Ramos (cell line): ENCODE results near the gene PFDN4.
"Not testable (repeated sequence)": the region's sequence is repeated elsewhere in the genome, so short reads cannot be mapped to it uniquely, and the experiment has no call there.

Experiments
- in situ Hi-C: fragments of 300-500 bp; cut with MboI; formaldehyde crosslinking; loops from one replicate; pipeline ENCODE4 v1.14.3; 2022; ENCODE audit warnings: low sequenced_read_pairs; ENCODE audit not compliant: unreplicated experiment

PFDN4 gene

DNA sequence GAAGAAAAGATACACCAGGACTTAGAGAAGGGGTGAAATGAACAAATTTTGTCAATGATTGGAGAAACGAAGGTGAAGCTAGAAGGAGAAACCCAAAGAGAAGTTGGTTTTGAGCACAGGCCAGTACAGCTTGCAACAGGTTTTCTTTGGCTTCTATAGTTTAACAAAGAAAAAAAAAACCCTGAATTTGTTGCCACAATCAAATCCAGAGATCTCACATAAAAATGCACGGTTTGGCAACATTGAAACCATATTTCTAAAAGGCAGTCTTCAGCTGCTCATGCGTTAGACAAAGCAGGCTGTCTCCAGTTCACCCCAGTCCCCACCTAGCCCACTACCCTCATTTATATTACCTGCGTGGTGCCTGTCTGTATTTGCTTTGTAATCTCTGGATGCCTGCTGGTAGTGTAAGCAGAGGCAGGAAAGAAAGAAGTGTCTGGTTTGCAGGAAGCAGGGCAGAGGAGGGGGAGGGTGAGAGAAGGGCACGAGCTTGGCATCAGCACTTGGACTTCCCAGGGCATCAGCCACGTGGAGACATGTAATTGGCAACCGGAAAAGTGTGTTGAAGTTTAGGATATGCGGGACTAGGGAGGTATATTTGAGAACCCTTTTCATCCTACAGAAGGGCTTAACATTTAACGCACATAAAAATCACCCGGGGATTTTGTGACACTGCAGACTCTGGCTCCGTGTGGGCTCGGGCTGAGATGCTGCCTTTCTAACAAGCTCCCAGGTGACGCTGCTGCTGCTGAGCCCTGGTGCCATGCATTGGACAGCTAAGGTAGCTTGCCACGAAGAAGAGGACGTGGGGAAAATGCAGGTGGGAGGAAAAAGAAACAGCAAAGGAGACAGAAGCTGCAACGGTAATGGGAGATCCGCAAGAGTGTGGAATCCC is 14.4 kb downstream of the PFDN4 start:
- in situ Hi-C loops, result no loop called here

DNA sequence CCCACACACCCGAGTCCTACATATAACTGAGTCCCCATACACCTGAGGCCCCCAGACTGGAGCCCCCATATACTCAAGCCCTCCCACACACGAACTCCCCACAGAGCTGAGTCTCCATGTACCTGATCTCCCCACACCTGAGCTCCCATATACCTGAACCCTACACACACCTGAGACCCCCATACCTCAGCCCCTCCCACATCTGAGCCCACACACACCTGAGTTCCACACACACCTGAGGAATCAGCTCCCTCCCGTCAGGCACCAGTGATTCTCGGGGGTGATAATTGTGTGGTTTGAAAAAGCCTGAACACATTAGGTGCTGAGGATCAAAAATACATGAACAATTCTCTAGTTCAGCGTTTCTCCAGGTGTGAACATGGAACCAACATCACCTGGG is 15.4 kb downstream of the PFDN4 start:
- in situ Hi-C loops, result no loop called here

DNA sequence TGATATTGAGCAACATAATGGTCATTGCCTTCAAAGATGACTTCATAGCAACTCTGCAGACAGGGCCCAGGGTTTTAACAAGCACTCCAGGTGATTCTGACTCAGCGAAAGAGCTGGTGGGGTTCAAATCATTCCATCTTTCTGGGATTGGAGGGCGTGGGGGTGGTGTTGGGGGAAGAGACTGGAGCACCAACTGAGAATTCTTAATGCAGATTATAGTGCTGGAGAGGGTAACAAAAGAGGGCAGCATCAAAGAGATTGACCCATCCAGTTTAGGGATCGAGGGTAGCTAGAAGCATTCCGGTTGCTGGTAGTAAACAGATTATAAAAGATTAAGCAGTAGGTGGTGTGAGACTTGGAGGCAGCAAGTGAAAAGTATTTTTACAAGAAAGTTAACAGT is 15.9 kb downstream of the PFDN4 start:
- in situ Hi-C loops, result no loop called here

DNA sequence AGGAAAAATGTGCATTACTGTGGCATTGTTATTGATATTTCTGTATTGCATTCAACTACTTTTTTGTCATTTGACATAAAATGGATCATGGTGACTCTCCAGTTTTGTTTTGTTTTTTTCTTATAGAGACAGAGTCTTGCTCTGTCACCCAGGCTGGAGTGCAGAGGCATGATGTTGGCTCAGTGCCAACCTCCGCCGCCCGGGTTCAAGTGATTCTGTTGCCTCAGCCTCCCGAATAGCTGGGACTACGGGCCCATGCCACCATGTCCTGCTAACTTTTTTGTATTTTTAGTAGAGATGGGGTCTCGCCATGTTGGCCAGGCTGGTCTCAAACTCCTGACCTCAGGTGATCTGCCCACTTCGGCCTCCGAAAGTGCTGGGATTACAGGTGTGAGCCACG is 16.8 kb downstream of the PFDN4 start:
- in situ Hi-C loops, result not testable (repeated sequence)

DNA sequence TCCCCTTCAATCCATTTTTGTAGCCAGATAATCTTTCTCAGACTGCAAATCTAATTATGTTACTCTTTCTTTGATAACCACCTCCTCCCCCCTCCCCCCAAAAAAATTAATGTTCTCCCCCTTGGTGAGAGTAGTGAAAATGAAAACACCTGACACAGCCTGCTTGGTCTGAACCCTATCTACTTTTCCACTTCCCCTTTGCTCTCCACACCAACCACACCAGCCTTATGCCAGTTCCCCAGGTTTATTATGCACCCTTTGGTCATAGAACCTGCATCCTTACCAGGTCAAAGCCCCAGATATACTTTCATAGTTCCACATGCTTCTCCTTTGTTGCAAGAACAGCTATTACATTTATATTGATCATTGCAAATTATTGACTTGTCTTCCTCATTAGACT is 19.4 kb downstream of the PFDN4 start:
- in situ Hi-C loops, result no loop called here

DNA sequence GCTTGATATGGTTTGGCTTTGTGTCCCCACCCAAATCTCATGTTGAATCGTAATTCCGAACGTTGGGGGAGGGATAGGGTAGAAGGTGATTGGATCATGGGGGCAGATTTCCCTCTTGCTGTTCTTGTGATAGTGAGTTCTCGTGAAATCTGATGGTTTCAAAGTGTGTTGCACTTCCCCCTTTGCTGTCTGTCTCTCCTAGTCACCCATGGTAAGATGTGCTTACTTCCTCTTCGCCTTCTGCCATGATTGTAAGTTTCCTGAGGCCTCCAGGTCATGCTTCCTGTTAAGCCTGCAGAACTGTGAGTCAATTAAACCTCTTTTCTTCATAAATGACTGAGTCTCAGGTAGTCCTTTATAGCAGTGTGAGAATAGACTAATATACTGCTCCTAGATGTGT is 19.9 kb downstream of the PFDN4 start:
- in situ Hi-C loops, result no loop called here

DNA sequence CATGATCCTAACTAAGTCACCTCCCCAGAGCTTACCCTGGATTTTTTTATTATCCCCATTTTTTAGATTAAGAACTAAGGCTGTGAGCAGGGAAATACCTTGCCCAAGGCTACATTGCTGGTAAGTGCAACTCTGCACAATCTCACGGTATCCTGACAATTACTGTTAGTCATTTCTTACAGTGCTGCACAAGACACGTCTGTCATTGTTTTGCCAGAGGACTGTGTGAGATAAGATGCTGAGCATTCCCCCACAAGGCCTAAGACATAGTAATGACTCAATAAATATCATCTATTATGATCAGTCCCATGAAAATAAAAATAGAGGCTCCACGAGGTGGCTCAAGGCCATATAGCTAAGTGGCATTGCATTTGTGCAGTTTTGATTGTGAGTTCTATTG is 21.0 kb downstream of the PFDN4 start:
- in situ Hi-C loops, result no loop called here

DNA sequence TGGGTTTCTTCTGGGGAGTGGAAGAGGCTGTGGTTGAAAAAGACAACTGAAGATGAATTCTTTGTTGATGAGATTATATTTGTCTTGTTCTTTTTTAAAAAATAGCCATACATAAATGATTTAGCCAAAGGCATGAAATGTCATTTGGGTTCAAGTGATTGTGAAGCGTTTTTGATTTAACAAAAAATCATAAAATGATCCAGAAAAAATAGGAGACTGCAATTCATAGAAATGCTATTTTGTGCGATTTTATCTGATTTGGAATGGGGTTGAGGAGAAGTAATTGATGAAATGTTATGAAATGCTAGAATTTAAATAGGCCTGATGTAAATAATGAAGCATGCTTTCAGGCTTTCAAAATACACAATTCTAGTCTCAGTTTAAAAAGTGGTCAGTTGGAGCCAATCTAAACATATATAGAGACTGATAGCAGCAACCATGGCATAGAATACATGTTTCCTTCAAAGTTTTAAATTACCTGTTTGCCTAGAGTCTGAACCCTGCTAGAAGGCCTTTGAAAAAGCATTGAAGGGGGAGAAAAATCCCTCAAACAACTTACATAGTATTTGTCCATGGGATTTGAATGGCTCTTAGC is 21.8 kb downstream of the PFDN4 start:
- in situ Hi-C loops, result no loop called here

DNA sequence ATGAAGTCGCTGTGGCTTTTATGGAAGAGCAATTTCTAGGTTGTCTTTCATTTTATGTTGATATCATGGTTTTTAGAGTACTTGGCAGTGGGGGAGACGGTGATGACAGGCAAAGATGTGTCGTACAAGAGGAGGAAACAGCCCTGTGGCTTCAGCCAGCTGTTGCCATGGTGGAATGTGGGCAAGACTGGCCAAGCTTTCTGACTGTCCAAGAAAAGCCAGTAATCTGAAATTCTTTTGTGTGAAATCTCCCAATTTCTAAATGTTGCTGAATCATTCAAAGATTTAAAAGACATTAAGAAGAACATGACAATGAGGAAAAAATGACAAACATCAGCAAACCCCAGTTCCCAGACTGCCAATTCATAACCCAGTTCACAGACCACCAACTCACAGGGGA is 23.1 kb downstream of the PFDN4 start:
- in situ Hi-C loops, result no loop called here

DNA sequence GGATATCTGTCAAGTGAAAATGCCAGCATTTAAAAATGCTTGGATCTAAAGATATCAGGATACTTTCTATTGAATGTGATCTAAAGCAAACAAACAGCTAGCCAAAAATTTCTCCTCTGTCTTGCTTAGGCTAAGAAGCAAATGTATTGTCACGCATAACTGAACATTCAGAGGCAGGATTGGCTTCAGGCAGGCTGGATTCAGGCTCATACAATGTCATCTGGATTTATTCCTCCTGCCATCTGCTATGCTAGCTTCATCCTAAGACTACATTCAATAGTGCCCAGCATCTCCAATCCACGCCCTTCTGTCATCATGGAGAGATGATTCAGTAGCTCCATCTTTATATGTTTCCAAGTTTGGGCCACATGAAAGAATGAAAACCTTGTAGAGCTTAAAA is 27.1 kb downstream of the PFDN4 start:
- in situ Hi-C loops, result no loop called here

DNA sequence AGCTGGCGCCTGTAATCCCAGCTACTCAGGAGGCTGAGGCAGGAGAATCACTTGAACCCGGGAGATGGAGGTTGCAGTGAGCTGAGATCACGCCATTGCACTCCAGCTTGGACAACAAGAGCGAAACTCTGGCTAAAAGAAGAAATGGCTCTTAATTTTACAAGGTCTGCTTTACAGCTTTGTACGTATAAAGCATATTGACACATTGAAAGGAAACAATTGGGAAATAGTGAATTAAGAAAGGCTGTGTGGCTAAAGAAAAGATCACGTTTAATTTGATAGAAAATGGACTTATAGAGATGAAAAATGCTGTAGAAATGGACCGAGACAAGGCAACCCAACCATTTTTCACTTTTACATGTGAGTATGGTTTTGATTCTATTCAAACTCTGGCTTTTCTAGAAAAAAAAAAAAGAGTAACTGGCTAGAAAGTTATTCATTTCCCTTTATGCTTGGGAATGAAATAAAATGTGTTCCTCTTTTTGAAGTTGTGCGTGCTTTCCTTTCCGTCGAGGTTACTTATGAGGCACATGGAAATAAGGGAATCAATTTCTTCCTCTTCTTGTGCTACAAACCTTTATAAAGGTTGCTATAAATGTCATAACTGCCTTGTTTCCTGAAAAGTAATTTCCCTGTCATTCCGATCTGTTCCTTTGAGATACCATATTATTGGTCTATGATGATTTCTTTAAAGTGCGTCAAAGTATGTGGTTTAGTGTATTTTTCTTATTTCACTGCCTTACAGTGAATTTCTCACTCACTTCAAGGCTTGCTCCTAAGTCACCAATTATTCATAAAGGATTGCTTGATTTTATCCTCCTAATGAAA is 29.4 kb downstream of the PFDN4 start:
- in situ Hi-C loops, result no loop called here

DNA sequence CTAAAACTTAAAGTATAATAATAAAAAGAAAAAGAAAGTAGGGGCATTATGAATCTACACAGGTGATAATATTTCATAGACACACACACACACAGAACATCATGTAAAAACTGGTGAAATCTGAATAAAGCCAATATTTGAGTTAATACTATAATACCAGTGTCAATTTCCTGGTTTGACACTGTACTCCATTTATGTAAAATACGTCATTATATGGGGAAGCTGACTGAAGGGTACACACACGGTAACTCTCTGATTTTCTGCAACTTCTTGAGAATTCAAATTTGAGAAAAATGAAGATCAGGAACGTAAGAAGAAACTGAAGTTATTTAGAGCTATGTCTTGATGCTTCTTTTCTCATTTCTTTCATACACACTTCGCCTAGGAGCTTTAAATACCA is 36.2 kb downstream of the PFDN4 start:
- in situ Hi-C loops, result no loop called here

DNA sequence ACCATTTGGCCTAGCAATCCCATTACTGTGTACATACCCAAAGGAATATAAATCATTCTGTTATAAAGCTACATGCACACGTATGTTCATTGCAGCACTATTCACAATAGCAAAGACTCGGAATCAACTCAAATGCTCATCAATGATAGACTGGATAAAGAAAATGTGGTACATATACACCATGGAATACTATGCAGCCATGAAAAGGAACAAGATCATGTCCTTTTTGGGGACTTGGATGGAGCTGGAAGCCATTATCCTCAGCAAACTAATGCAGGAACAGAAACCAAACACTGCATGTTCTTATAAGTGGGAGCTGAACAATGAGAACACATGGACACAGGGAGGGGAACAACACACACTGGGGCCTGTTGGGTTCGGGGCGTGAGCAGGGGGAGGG is 40.8 kb downstream of the PFDN4 start:
- in situ Hi-C loops, result not testable (repeated sequence)

DNA sequence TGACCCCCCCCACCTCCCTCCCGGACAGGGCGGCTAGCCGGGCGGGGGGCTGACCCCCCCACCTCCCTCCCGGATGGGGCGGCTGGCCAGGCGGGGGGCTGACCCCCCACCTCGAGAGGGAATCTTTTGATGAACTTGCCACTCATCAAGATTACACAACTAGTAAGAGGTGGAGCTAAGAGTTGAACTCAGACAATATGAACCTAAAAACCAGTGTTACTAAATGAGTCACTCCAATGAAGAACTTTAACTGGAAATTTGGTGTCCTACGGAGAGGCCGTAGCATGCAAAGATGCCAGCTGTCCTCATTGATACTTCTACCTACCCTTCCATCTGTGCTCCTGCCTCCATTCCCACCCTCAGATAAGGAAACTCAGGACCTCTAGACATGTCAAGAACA is 42.8 kb downstream of the PFDN4 start:
- in situ Hi-C loops, result no loop called here

DNA sequence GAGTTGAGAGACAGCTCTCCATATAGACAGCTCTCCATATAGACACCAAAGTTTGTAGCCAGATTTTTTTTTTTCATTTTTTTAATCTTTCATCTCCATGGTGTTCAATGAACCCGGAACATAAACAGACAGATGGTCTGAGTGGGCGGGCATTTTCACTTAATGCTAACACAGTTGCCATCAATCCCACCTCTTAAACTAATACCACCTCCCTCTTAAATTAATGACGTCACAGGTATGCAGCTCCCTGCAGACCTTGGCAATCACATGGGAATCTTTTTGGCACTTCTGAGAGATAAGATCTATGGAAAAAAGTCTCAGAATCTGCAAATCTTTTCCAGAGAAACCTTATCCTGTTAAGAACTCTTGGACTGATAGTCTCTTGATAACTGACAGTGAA is 43.2 kb downstream of the PFDN4 start:
- in situ Hi-C loops, result no loop called here

DNA sequence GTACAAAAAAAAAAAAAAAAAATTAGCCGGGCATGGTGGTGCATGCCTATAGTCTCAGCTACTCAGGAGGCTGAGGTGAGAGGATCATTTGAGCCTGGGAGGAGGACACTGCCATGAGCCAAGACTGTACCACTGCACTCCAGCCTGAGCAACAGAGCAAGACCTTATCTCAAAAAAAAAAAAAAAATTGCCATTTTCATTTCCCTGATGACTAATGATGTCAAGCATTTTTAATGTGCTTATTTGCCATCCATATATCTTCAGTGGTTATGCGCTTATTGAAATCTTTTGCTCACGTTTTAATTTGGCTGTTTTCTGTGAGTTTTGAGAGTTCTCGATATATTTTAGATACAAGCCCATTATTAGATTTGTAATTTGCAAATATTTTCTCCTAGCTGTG is 46.7 kb downstream of the PFDN4 start:
- in situ Hi-C loops, result no loop called here

DNA sequence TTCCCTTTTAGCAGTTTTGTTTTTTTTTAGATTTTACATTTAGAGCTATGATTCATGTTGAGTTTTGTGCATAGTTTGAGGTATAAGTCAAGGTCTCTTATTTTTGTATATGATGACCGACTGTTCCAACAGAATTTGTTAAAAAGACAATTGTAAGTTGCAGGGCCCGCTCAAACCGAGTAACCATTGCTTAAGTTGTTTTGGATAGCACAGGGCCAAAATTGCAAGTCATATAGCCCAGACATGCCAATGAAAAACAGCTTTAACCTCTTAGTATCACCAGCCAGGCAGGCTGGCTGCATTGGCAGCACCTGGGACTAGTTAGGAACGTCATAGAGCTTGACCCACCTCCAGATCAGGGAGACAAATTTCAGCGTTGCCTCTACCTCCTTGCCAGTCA is 47.3 kb downstream of the PFDN4 start:
- in situ Hi-C loops, result no loop called here

DNA sequence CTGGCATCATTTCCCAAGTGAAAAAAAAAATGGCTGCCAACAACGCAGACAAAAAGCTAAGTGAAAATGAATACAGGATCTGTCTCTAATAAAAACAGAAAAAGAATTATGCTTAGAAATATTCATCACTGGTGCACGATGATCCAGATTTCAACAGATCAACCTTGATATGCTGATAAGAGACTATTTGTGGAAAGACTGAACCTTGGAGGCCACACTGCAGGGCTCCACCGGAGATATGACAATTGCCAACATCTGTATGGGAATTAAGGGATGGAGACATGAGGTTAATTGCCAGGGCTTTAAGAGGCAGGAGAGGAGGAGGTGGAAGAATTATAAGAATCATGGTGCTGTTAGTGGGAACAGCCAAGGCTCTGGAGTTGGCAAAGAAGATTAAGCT is 48.3 kb downstream of the PFDN4 start:
- in situ Hi-C loops, result no loop called here

DNA sequence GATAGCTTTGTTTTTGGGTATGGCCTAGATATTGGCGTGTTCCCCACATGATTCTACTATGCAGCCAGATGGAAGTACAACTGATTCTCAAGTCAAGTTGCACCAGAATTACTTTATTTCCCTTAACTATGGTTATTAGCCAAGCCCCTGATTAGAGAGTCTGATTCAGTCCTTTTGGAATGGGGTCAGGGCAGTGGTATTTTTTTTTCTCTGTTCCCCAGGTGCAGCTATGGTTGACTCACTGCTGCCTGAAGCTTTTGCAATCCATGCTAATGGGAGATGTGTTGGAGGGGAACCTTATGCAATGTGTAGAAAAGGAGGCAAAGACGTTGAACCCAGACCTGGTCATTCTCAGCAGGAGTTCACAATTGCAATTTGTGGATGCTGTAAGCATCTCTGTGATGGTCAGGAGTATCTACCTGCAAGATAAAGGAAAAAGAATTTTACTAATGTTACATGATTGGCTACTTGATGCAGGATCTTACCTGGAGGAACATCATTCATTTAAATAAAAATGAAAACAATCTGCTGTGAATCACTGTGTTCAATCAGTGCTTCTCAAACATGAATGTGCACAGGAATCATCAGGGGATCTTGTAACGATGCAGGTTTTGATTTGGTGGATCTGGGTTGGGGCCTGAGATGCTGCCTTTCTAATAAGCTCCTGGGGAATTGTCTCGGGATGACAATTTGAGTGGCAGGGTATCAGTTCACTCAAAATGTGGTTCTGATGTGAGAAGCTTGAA is 49.4 kb downstream of the PFDN4 start:
- in situ Hi-C loops, result no loop called here

DNA sequence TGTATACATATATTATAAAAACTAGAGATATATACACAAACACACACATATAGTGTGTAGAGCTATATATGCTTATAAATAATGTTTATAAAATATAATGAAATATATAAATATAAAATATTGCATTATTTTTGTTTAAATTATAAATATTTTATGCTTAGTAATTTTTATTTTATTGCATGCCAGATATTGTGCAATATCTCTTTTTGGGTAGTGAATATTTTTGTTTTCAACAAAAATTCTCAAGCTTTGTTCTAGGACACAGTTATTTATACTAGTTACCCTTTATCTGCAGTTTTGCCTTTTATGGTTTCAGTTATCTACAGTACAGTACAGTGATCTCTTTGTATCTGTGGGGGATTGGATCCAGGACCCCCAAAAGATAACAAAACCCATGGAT is 52.2 kb downstream of the PFDN4 start:
- in situ Hi-C loops, result no loop called here

DNA sequence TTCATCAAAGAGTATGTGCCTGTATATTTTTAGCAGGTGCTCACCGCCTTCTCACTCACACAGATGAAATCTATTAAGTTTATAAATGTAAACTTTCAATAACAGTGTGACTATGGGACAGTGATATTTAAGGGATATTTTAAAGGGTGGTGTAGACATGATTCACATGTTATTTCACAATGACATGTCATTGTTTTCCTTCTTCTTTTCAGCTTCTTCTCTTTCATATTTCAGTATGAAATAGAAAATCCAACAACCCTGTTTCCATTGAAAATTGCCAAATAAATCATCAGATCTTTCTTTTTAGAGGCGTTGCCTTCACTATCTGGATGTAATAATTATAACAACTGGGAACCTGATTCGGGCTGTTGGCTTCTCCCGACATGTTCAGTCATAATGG is 54.8 kb downstream of the PFDN4 start:
- in situ Hi-C loops, result no loop called here
